HCT116 (cell line): ENCODE data around the gene GPN1.

Experiments
- CBX3 ChIP-seq: IDR thresholded peaks from 2 replicates; pipeline ENCODE4 v1.6.1; 2012; ENCODE audit warnings: low read depth
- ELF1 ChIP-seq: IDR thresholded peaks from 2 replicates; pipeline ENCODE4 v1.6.1; 2012; ENCODE audit warnings: low read depth, borderline replicate concordance
- POLR2AphosphoS5 ChIP-seq: IDR thresholded peaks from 2 replicates; pipeline ENCODE4 v1.6.1; 2011; ENCODE audit warnings: mild to moderate bottlenecking, low read depth, low read length, moderate library complexity
- SIN3A ChIP-seq: IDR thresholded peaks from 2 replicates; pipeline ENCODE4 v1.6.1; 2012; ENCODE audit warnings: low read depth
- YY1 ChIP-seq: IDR thresholded peaks from 2 replicates; pipeline ENCODE4 v1.6.1; 2011; ENCODE audit warnings: low read length, low read depth, moderate library complexity, mild to moderate bottlenecking; ENCODE audit not compliant: insufficient replicate concordance; ENCODE audit errors: extremely low read depth
- ZFX ChIP-seq: fragments of 450-650 bp; IDR thresholded peaks from 2 replicates; pipeline ENCODE4 v1.6.1; 2017
- TF ChIP-seq, protein P1 (sequence below), 3 experiments: fragments of 200-600 bp in 1 of 3; sonication (generic) in 1 of 3; IDR thresholded peaks in 2 of 3; conservative IDR thresholded peaks in 1 of 3; 2 replicates each; pipeline ENCODE4 v1.5.1; 2012 to 2017; ENCODE audit warnings: low read depth in 2 of 3, low read length in 2 of 3, antibody characterized with exemption in 1 of 3, borderline replicate concordance in 1 of 3, control low read depth in 1 of 3, mild to moderate bottlenecking in 1 of 3, mixed read lengths in 1 of 3, mixed run types in 1 of 3, moderate library complexity in 1 of 3; ENCODE audit not compliant: insufficient read depth in 1 of 3

DNA sequence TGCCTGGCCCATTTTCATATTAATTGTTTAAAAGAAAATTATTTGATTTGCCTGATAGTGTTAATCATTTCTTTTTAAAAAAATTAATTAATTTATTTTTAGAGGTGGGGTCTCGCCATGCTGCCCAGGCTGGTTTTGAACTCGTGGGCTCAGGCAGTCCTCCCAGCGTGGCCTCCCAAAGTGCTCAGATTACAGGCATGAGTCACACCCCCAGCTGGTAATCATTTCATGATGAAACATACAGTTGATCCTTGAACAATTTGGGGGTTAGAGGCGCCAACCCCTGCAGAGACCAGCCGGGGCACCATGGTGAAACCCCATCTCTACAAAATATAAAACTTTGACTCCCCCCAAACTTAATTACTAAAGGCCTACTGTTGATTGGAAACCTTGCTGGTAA is 7.9 kb downstream of the GPN1 start:
- TF ChIP-seq, protein P1, sequence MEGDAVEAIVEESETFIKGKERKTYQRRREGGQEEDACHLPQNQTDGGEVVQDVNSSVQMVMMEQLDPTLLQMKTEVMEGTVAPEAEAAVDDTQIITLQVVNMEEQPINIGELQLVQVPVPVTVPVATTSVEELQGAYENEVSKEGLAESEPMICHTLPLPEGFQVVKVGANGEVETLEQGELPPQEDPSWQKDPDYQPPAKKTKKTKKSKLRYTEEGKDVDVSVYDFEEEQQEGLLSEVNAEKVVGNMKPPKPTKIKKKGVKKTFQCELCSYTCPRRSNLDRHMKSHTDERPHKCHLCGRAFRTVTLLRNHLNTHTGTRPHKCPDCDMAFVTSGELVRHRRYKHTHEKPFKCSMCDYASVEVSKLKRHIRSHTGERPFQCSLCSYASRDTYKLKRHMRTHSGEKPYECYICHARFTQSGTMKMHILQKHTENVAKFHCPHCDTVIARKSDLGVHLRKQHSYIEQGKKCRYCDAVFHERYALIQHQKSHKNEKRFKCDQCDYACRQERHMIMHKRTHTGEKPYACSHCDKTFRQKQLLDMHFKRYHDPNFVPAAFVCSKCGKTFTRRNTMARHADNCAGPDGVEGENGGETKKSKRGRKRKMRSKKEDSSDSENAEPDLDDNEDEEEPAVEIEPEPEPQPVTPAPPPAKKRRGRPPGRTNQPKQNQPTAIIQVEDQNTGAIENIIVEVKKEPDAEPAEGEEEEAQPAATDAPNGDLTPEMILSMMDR (IDR thresholded peaks at IDR 0.05 in 2 of 3, conservative IDR thresholded peaks at IDR 0.05 in 1 of 3; ENCODE audit: borderline replicate concordance in 1 of 3, insufficient read depth in 1 of 3, low read depth in 2 of 3, low read length in 2 of 3) = no peak
- TF ChIP-seq CBX3 = no peak
- no peak for TF ChIP-seq ZFX
- TF ChIP-seq YY1 = no peak
- TF ChIP-seq SIN3A = no peak
- TF ChIP-seq POLR2AphosphoS5 = no peak
- TF ChIP-seq ELF1 = no peak
